HG03439 (cell line): ENCODE measurements around the gene DPP6.
"Not testable (repeated sequence)": the region's sequence is repeated elsewhere in the genome, so short reads cannot be mapped to it uniquely, and the experiment has no call there.

Experiments
- ATAC-seq: cut with Tn5 transposase; IDR thresholded peaks from one replicate; pipeline ENCODE4 v1.9.1; 2021; ENCODE audit warnings: mild to moderate bottlenecking, moderate library complexity; ENCODE audit not compliant: unreplicated experiment

Gene DPP6

GRCh38 chr7:154146707-154147038 lies 94.5 kb downstream of the DPP6 start:
- not testable (repeated sequence) for ATAC-seq

GRCh38 chr7:154148791-154149516 lies 96.8 kb downstream of the DPP6 start:
- ATAC-seq = not testable (repeated sequence)

GRCh38 chr7:154150656-154151055 lies 98.5 kb downstream of the DPP6 start:
- ATAC-seq = not testable (repeated sequence)

- not testable (repeated sequence) for ATAC-seq
Measured at GRCh38 chr7:154151306-154151705, 99.1 kb downstream of the DPP6 start.

- ATAC-seq = not testable (repeated sequence)
Measured at GRCh38 chr7:154155928-154156327, 103.7 kb downstream of the DPP6 start.

- ATAC-seq = not testable (repeated sequence)
Measured at GRCh38 chr7:154162921-154163320, 110.7 kb downstream of the DPP6 start.

- ATAC-seq = not testable (repeated sequence)
Measured at GRCh38 chr7:154163642-154164041, 111.4 kb downstream of the DPP6 start.

- ATAC-seq = no peak
Measured at GRCh38 chr7:154167051-154167450, 114.9 kb downstream of the DPP6 start.

GRCh38 chr7:154167807-154168206 lies 115.6 kb downstream of the DPP6 start:
- ATAC-seq = no peak

- no peak for ATAC-seq
Measured at GRCh38 chr7:154171422-154171821, 119.2 kb downstream of the DPP6 start.

- ATAC-seq = no peak
Measured at GRCh38 chr7:154172236-154172635, 120.0 kb downstream of the DPP6 start.

- no peak for ATAC-seq
Measured at GRCh38 chr7:154177584-154177983, 125.4 kb downstream of the DPP6 start.

- ATAC-seq = no peak
Measured at GRCh38 chr7:154178895-154179294, 126.7 kb downstream of the DPP6 start.

- no peak for ATAC-seq
Measured at GRCh38 chr7:154183482-154183881, 131.3 kb downstream of the DPP6 start.

- no peak for ATAC-seq
Measured at GRCh38 chr7:154183946-154184345, 131.7 kb downstream of the DPP6 start.

- ATAC-seq = no peak
Measured at GRCh38 chr7:154186811-154187210, 134.6 kb downstream of the DPP6 start.

GRCh38 chr7:154188330-154188729 lies 136.1 kb downstream of the DPP6 start:
- ATAC-seq = no peak

GRCh38 chr7:154195266-154195665 lies 143.1 kb downstream of the DPP6 start:
- no peak for ATAC-seq

- ATAC-seq = no peak
Measured at GRCh38 chr7:154198481-154198880, 146.3 kb downstream of the DPP6 start.

- no peak for ATAC-seq
Measured at GRCh38 chr7:154200241-154200640, 148.0 kb downstream of the DPP6 start.

- ATAC-seq = no peak
Measured at GRCh38 chr7:154202002-154202401, 149.8 kb downstream of the DPP6 start.

- ATAC-seq = no peak
Measured at GRCh38 chr7:154204046-154204445, 151.8 kb downstream of the DPP6 start.

GRCh38 chr7:154212861-154213260 lies 160.7 kb downstream of the DPP6 start:
- no peak for ATAC-seq
